Pancreas (tissue), 10 donors: Measurements from ENCODE around the gene C7orf33. TPM values are rescaled to one million over a fixed set of nuclear protein-coding genes. Genes with fewer than 3 reads are reported as not detected.
"Not testable (repeated sequence)": the region's sequence is repeated elsewhere in the genome, so short reads cannot be mapped to it uniquely, and the experiment has no call there.

Experiments
- ATAC-seq, 4 donors: fragments of 200-7000 bp; cut with Tn5 transposase; one replicate each; pipeline versions ENCODE4 v1.8.0 to v1.9.1; 2020; ENCODE audit warnings: mild to moderate bottlenecking in 4 of 4, moderate library complexity in 4 of 4
- DNase-seq, 6 donors: peaks; one replicate each; pipeline ENCODE4 v3.0.0-alpha.2; 2020
- FAIRE-seq: peaks from 2 replicates; lab custom pipeline; 2012; peaks lifted over from hg19 to GRCh38; lab: Jason Lieb, UNC
- H3K27ac ChIP-seq, 4 donors: fragments of 200-600 bp; sonication (generic); 1 replicate in 3 of 4; 2 replicates in 1 of 4; pipeline versions ENCODE4 v1.5.0 to v1.8.0; 2020
- H3K27me3 ChIP-seq, 4 donors: fragments of 200-600 bp; one replicate each; pipeline ENCODE4 v1.8.0; 2021
- H3K36me3 ChIP-seq, 3 donors: fragments of 200-600 bp; sonication (generic) in 1 of 3; one replicate each; pipeline versions ENCODE4 v1.5.0 to v1.8.0; 2020 to 2021
- H3K4me1 ChIP-seq, 3 donors: fragments of 200-600 bp; one replicate each; pipeline ENCODE4 v1.8.0; 2021
- H3K4me3 ChIP-seq, 4 donors: fragments of 200-600 bp; sonication (generic) in 2 of 4; one replicate each; pipeline versions ENCODE4 v1.5.0 to v1.8.0; 2020 to 2021
- H3K9me3 ChIP-seq, 4 donors: fragments of 200-600 bp; one replicate each; pipeline ENCODE4 v1.8.0; 2021
- CTCF ChIP-seq, 4 donors: fragments of 200-600 bp; sonication (generic) in 3 of 4; IDR thresholded peaks; one replicate each; pipeline versions ENCODE4 v1.5.0 to v1.8.0; 2021; ENCODE audit warnings: antibody characterized with exemption in 4 of 4
- WGBS, 2 donors: extraction: QIAGEN DNeasy Blood & Tissue Kit; methylation state at CpG; one replicate each; pipeline ENCODE4 v1.1.7; 2013; 5-methylcytosine and 5-hydroxymethylcytosine counted together
- intact Hi-C, 3 donors: fragments of 100-400 bp; cut with DNase I; formaldehyde crosslinking; loops; one replicate each; pipeline versions ENCODE4 v1.11.1 to v1.14.2; 2022
- polyA plus RNA-seq, 2 donors: library from polyadenylated mRNA; stranded (reverse); fragments of 200-250 nt; gene quantifications; one replicate each; pipeline ENCODE4 v1.2.3, GENCODE V29; 2013
- total RNA-seq, 6 donors: library from RNA; stranded (reverse); fragmentation: NEBNext Ultra II Directional in 4 of 6; extraction: Animal tissue kit (Norgen Biotek cat#: 25700) in 4 of 6; gene quantifications; one replicate each; pipeline versions ENCODE4 v1.2.1 to v1.2.4, GENCODE V29; 2021 to 2023
- donor health status: healthy with polysubstance abuse.
- donor health status: DM: no; HTN: no; CAD: no; lungs with moderate emphysema.
- donor health status: DM: no; HTN: no; CAD: no.
- donor health status: control.
- donor health status: control.
- donor health status: Bipolar disorder and iron deficiency.
- donor health status: DM: yes; HTN: yes; CAD: no.
- donor health status: DM: no; HTN: no; CAD: no.
- donor health status: DM: no; HTN: no; CAD: no.
- donor health status: DM: yes; HTN: yes; CAD: no.

The C7orf33 gene
- total and polyA plus RNA-seq, 8 donors, result not detected

DNA sequence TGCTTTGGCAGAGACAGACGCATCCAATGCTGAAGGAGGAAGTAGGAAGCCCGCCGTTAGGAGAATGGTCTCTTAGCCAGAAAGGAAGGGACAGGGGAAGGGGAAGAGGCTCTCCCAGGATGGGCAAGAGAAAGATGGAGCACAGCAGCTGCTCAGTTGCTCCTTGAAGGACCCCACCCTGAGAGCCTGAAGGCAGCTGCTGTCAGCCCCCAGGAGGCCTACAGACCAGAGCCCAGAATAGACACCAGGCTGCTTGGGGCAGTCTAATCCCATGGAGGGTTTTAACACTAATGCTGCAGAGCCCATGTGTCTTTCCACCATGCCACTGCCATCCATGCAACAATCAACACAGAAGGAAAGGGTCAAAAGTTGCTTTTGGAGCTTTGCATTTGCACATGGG, 3.5 kb upstream of the C7orf33 start:
- Histone ChIP-seq H3K9me3 (no peaks in the 10 kb centered on the region), H3K27ac (no peak overlapping the region), H3K4me1 (no peaks in the 10 kb centered on the region), H3K36me3 (no peaks in the 10 kb centered on the region), H3K4me3 (no peak overlapping the region), H3K27me3 (no peaks in the 10 kb centered on the region)
- no peak for TF ChIP-seq CTCF (IDR thresholded peaks at IDR 0.05)
- intact Hi-C loops, result no loop called here
- no peak for ATAC-seq
- 47 to 50% methylated on average over 3 of the region's 3 CpGs for WGBS, 2 donors
- no peak for FAIRE-seq
- no peak for DNase-seq

DNA sequence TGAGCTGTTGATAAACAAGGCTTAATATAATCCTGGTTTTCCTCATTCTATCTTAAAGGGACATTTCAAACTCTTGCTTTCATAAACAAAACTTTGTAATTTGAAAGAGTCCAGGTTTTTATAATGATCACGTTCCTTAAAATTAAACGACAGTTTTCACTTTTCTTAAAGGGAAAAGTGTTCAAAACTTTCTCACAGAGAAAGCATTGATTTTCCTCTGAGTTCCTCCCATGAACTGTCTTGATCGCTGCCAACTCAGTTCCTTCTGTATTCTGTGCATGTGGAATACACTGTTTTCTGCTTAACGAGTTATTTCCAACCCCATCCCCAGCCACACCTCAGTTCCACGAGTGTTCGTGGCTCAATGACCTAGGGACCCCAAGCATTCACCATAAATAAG, 2.4 kb upstream of the C7orf33 start:
- no peak for TF ChIP-seq CTCF (IDR thresholded peaks at IDR 0.05)
- no peaks in the 10 kb centered on the region for H3K36me3 ChIP-seq
- DNase-seq (no peak), ATAC-seq (no peak), FAIRE-seq (no peak)
- no peak overlapping the region for H3K4me3 ChIP-seq
- intact Hi-C loops, result no loop called here
- H3K27me3 ChIP-seq, result no peaks in the 10 kb centered on the region
- 25 to 38% methylated on average over 6 of the region's 6 CpGs for WGBS, 2 donors
- H3K27ac ChIP-seq, result no peak overlapping the region
- no peaks in the 10 kb centered on the region for H3K9me3 ChIP-seq
- H3K4me1 ChIP-seq, result no peaks in the 10 kb centered on the region

- Histone ChIP-seq H3K4me1 (no peaks in the 10 kb centered on the region), H3K27me3 (no peaks in the 10 kb centered on the region), H3K27ac (no peak overlapping the region), H3K36me3 (no peaks in the 10 kb centered on the region), H3K4me3 (no peak overlapping the region), H3K9me3 (no peaks in the 10 kb centered on the region)
- no peak for ATAC-seq
- FAIRE-seq, result no peak
- intact Hi-C loops, result no loop called here
- DNase-seq, result no peak
- TF ChIP-seq CTCF (IDR thresholded peaks at IDR 0.05), result no peak
- WGBS, 2 donors, result 63 to 69% methylated on average over 13 of the region's 13 CpGs
Observed at GRCh38 chr7:148588670-148589131, 1.9 kb upstream of the C7orf33 start.

GRCh38 chr7:148589640-148590039, 926 bp upstream of the C7orf33 start:
- FAIRE-seq (no peak), ATAC-seq (no peak), DNase-seq (no peak)
- no peak overlapping the region for H3K27ac ChIP-seq
- no peak for TF ChIP-seq CTCF (IDR thresholded peaks at IDR 0.05)
- no peaks in the 10 kb centered on the region for H3K4me1 ChIP-seq
- intact Hi-C loops, result no loop called here
- H3K36me3 ChIP-seq, result no peaks in the 10 kb centered on the region
- WGBS, 2 donors, result 40 to 60% methylated on average over 3 of the region's 3 CpGs
- H3K9me3 ChIP-seq, result no peaks in the 10 kb centered on the region
- no peaks in the 10 kb centered on the region for H3K27me3 ChIP-seq
- H3K4me3 ChIP-seq, result no peak overlapping the region

DNA sequence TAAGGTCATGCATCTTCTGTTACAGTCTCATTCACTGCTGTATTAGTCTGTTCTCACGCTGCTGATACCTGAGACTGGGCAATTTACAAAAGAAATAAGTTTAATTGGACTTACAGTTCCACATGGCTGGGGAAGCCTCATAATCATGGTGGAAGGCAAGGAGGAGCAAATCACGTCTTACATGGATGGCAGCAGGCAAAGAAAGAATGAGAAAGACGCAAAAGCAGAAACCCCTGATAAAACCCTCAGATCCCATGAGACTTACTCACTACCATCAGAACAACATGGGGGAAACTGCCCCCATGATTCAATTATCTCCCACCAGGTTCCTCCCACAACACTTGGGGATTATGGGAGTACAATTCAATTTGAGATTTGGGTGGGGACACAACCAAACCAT, 5.8 kb downstream of the C7orf33 start:
- 82 to 92% methylated on average over 3 of the region's 3 CpGs for WGBS, 2 donors
- FAIRE-seq, intact Hi-C loops, H3K9me3 ChIP-seq, H3K27ac ChIP-seq, H3K4me3 ChIP-seq, H3K27me3 ChIP-seq, H3K36me3 ChIP-seq, ATAC-seq, H3K4me1 ChIP-seq, DNase-seq: not testable (repeated sequence)
